Naive thymus-derived CD8-positive, alpha-beta T cell (primary cell): Measurements from ENCODE around the gene DRD4. TPM values are rescaled to one million over a fixed set of nuclear protein-coding genes. Genes with fewer than 3 reads are reported as not detected.
A peak's percentile ranks its signal among the peaks of the same experiment; 100 is the strongest.
"Not testable (repeated sequence)": the region's sequence is repeated elsewhere in the genome, so short reads cannot be mapped to it uniquely, and the experiment has no call there.

Experiments
- ATAC-seq, 2 donors: fragments of 150-1000 bp; cut with Tn5 transposase in 1 of 2; sonication (Bioruptor Pico), chemical (Tn5 transposase) in 1 of 2; 1 replicate in 1 of 2; 2 replicates in 1 of 2; pipeline ENCODE4 v1.10.0; 2021; ENCODE audit warnings: mild to moderate bottlenecking in 2 of 2, moderate library complexity in 2 of 2
- POLR2A ChIA-PET: fragments of 350-600 bp; sonication (Branson Sonifier 250); formaldehyde crosslinking; loops from one replicate; lab custom pipeline; 2021; ENCODE audit warnings: antibody characterized with exemption; lab: Charles Lee
- DNase-seq, 10 donors: peaks; one replicate each; pipeline versions ENCODE4 v3.0.0 to v3.0.0-alpha.2; 2020 to 2022
- H3K27ac Mint-ChIP-seq, 10 donors: one replicate each; pipeline ENCODE4 v1.8.0; 2020 to 2022; ENCODE audit warnings: mild to moderate bottlenecking in 10 of 10, mixed read lengths in 10 of 10, moderate library complexity in 4 of 10, inconsistent platforms in 1 of 10
- H3K27me3 Mint-ChIP-seq, 5 donors: one replicate each; pipeline ENCODE4 v1.8.0; 2021 to 2022; ENCODE audit warnings: mixed read lengths in 5 of 5
- H3K36me3 Mint-ChIP-seq, 3 donors: one replicate each; pipeline ENCODE4 v1.8.0; 2020 to 2022; ENCODE audit warnings: mixed read lengths in 3 of 3, mild to moderate bottlenecking in 2 of 3, inconsistent platforms in 1 of 3
- H3K4me1 Mint-ChIP-seq, 4 donors: one replicate each; pipeline ENCODE4 v1.8.0; 2021 to 2022; ENCODE audit warnings: mixed read lengths in 4 of 4
- H3K4me3 Mint-ChIP-seq, 10 donors: one replicate each; pipeline ENCODE4 v1.8.0; 2020 to 2022; ENCODE audit warnings: mild to moderate bottlenecking in 10 of 10, mixed read lengths in 10 of 10, moderate library complexity in 6 of 10, inconsistent platforms in 1 of 10
- H3K9me3 Mint-ChIP-seq, 9 donors: one replicate each; pipeline ENCODE4 v1.8.0; 2020 to 2022; ENCODE audit warnings: mixed read lengths in 9 of 9, mild to moderate bottlenecking in 3 of 9, inconsistent platforms in 1 of 9, moderate library complexity in 1 of 9
- polyA plus RNA-seq, 3 donors: library from polyadenylated mRNA; unstranded; fragments of 300-500 nt; fragmentation: Illumina TruSeq; gene quantifications; one replicate each; pipeline ENCODE4 v1.2.3, GENCODE V29; 2021
- total RNA-seq, 8 experiments: library from RNA in 2 of 8; stranded (reverse) in 2 of 8; gene quantifications; one replicate each; pipeline ENCODE4 v1.2.3 and lab custom pipeline; 2021 to 2026

The DRD4 gene
- total and polyA plus RNA-seq, 5 experiments from 2014 or later = 1.2 to 1.4 TPM; not detected in 3

DNA sequence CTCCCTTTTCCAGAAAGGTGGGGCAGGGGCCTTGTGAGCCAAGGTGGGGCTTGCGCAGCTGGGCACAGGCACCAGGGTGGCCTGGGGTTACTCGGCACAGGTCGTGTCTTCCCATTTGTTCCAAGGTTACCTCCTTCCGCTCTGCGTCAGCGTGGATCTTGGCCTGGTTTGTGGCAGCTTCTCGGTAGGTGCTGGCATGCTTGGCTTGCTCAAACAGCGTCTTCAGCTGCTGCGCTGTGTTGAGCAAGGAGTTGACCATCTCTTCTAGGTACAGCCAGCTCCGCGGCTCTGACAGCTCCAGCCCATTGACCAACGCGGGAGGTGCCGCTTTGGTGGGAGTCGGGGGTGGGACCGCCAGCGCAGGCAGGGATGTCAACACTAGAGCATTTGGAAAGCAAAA, 37.3 kb downstream of the DRD4 start:
- Mint-ChIP-seq H3K36me3 (peaks cover 6 to 57% (median 20%) of the 10 kb centered on the region in 3 donors), H3K9me3 (no peaks in the 10 kb centered on the region), H3K4me1 (peaks cover 0 to 2% (median 0%) of the 10 kb centered on the region in 4 donors), H3K4me3 (no peak overlapping the region), H3K27me3 (no peaks in the 10 kb centered on the region), H3K27ac (no peak overlapping the region)
- DNase-seq (no peak), ATAC-seq (no peak)
- POLR2A ChIA-PET = interaction anchor here (0.5 to 0.6 kb wide), 2 partner anchors 10 to 76 kb away, joined by 3 to 4 read pairs; no protein-coding TSS in a partner anchor

DNA sequence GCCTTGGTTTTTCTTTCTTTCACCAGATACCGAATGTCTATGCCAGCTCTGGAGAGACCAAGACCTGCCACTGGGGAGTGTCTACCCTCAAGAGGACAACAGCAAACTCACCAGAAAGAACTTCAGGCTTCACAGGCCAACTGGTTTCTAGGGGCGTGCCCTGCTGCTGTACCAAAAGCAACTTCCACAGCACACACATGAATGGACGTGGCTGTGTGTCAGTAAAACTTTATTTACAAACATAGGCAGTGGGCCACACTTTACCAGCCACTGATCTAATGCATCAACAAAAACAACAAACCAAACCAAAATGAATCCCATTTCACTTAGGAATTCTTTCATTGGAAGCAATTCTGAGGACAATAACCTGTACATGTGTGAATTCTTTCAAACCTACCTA, 41.2 kb downstream of the DRD4 start:
- H3K27ac Mint-ChIP-seq = peak overlapping the region in 3 of 10 donors; percentile 4 to 44 (median 27)
- ATAC-seq (no peak), DNase-seq (no peak)
- POLR2A ChIA-PET = no interaction called here
- H3K36me3 Mint-ChIP-seq = peaks cover 16 to 66% (median 29%) of the 10 kb centered on the region in 3 donors
- H3K9me3 Mint-ChIP-seq = no peaks in the 10 kb centered on the region
- H3K27me3 Mint-ChIP-seq = no peaks in the 10 kb centered on the region
- no peak overlapping the region for H3K4me3 Mint-ChIP-seq
- peaks cover 0 to 8% (median 2%) of the 10 kb centered on the region in 4 donors for H3K4me1 Mint-ChIP-seq

DNA sequence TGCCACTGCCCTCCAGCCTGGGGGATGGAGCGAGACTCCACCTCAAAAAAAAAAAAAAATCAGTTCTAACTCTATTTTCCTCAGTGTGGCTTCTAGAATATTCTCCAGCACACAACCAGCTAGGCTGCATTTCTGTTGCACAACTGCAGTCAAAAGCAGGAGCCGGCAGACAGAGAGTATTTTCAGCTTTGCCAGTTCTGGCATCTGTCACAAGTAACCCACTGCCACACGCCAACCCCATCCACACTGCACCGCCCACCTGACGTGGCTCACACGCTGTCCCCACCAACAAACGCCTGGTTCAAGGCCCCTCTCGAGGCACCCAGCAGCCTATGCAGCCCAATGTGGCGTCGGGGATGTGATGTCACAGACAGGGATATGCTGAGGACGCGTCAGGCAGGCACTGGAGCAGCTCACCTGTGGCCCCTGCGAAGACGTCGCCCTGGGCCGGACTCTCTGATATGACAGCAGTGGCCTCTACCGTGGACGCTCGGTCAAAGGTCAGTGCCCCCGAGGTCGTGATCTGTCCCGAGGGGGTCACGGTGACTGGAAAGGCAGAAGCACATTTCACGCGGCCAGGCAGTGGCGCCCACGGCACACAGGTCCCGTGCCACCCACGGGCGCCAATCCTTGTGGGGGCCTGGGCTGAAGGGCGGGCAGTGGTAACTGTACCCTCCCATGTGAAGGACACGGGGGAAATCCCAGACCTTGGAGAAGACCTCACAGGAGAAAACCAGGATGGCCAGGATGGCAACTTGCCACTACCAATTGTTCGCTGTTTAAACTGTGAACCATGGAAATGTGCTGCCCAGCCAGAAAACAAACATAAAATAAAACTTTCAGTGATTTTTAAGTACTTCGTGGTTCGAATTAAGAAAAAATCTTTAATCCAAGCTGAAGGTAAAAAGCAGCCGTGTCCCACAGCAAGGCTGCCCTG, 42.5 kb downstream of the DRD4 start:
- DNase-seq (peak in 1 of 10 donors; percentile 42), ATAC-seq (no peak)
- no peak overlapping the region for H3K27ac Mint-ChIP-seq
- H3K36me3 Mint-ChIP-seq = peaks cover 18 to 67% (median 36%) of the 10 kb centered on the region in 3 donors
- peaks cover 0 to 8% (median 2%) of the 10 kb centered on the region in 4 donors for H3K4me1 Mint-ChIP-seq
- no peak overlapping the region for H3K4me3 Mint-ChIP-seq
- H3K27me3 Mint-ChIP-seq = no peaks in the 10 kb centered on the region
- H3K9me3 Mint-ChIP-seq = no peaks in the 10 kb centered on the region
- POLR2A ChIA-PET = interaction anchor here (0.9 to 1.5 kb wide), 2 partner anchors 11 to 13 kb away, joined by 3 to 4 read pairs; no protein-coding TSS in a partner anchor

DNA sequence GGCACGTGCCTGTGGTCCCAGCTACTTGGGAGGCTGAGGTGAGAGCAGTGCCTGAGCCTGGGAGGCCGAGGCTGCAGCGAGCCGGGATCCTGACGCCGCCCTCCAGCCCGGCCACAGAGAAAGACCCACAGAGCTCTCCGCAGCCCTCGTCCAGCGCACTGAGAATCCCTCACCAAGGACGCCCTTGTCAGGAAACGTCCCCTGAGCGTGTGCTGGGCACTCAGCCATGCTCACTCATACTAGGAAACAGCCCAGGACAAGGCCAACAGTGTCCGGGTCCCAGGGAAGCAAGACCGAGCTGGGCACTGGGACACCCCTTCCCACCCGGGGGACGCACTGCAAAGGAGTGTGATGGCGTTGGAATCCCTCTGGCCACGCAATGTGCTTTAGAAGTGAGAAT, 43.4 kb downstream of the DRD4 start:
- Mint-ChIP-seq H3K36me3 (peaks cover 18 to 70% (median 39%) of the 10 kb centered on the region in 3 donors), H3K4me3 (no peak overlapping the region), H3K27ac (peak overlapping the region in 6 of 10 donors; percentile 62 to 81 (median 72)), H3K27me3 (no peaks in the 10 kb centered on the region), H3K9me3 (no peaks in the 10 kb centered on the region), H3K4me1 (peaks cover 0 to 8% (median 2%) of the 10 kb centered on the region in 4 donors)
- ATAC-seq (no peak), DNase-seq (peak in 1 of 10 donors; percentile 55)
- POLR2A ChIA-PET = interaction anchor here (1.2 to 1.6 kb wide), 3 partner anchors 12 to 104 kb away, joined by 3 to 6 read pairs (median 3); partner anchors contain the start of genes DEAF1, PHRF1 and TMEM80

DNA sequence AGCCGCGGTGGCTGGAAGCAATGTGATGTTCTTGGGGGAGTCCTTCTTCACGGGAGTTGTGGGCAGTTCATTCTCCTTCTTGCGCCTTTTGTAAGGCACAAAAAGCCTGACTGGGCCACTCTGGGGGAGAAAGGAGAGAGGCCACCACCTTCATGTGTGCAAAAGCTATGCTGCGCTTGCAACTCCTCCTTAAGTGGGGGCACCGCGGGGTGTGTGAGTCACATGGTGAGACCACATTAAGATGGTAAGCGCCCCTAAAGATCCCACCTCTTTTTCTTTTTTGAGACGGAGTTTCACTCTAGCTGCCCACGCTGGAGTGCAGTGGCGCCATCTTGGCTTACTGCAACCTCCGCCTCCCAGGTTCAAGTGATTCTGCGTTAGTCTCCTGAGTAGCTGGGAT, 43.9 kb downstream of the DRD4 start:
- DNase-seq (peak in 1 of 10 donors; percentile 54), ATAC-seq (peak; percentile 68 to 75)
- no peak overlapping the region for H3K4me3 Mint-ChIP-seq
- peak overlapping the region in 7 of 10 donors; percentile 17 to 81 (median 69) for H3K27ac Mint-ChIP-seq
- H3K4me1 Mint-ChIP-seq = peaks cover 0 to 8% (median 2%) of the 10 kb centered on the region in 4 donors
- POLR2A ChIA-PET = interaction anchor here (0.7 to 1.6 kb wide), 6 partner anchors 10 to 234 kb away, joined by 3 to 6 read pairs (median 4); partner anchors contain the start of genes DEAF1, PHRF1 and TMEM80
- H3K9me3 Mint-ChIP-seq = no peaks in the 10 kb centered on the region
- H3K36me3 Mint-ChIP-seq = peaks cover 18 to 72% (median 39%) of the 10 kb centered on the region in 3 donors
- no peaks in the 10 kb centered on the region for H3K27me3 Mint-ChIP-seq

DNA sequence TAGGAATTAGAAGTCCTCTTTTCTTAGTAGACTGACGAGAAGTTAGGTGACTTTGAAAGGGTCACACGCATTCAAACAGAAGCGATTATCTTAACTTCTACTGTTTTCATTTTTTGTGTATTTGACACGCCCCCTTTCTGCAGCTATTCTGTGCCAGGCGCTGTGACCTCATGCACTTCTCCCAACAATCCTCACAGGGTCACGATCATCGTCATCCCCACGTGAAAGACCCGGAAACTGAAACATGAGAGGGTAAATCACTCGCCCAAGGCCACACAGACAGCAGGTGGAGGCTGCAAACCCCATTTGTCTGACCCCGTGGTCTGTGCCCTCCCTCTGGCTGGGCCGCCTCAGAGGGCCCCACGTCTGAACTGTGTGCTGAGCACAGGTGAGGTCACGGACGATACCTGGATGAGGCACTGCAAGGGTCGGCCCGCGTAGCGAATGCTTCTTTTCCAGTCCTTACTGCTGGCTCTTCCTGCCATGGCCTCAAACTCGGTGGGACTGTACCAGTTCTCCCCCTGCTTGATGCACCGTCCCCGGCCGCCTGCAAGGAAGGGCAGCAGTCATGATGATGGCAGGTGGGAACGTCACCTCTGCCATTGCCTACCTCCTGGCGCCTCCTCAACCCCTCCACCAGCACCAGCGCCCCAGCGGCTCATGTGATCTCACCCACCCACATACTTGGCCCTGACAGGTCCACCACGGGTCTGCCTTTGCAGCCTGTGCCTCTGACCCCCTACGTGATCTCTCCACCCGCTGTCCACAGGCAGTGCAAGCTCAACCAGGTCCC, 49.6 kb downstream of the DRD4 start:
- peak in 1 of 10 donors; percentile 55 for DNase-seq
- H3K4me3 Mint-ChIP-seq = no peak overlapping the region
- no peak for ATAC-seq
- peaks cover 9 to 24% (median 12%) of the 10 kb centered on the region in 4 donors for H3K4me1 Mint-ChIP-seq
- H3K27me3 Mint-ChIP-seq = no peaks in the 10 kb centered on the region
- no peaks in the 10 kb centered on the region for H3K9me3 Mint-ChIP-seq
- peaks cover 18 to 64% (median 54%) of the 10 kb centered on the region in 3 donors for H3K36me3 Mint-ChIP-seq
- H3K27ac Mint-ChIP-seq = peak overlapping the region in 5 of 10 donors; percentile 33 to 80 (median 66)
- POLR2A ChIA-PET = interaction anchor here (0.9 kb wide), 1 partner anchor 70 kb away, joined by 4 read pairs; no protein-coding TSS in a partner anchor

DNA sequence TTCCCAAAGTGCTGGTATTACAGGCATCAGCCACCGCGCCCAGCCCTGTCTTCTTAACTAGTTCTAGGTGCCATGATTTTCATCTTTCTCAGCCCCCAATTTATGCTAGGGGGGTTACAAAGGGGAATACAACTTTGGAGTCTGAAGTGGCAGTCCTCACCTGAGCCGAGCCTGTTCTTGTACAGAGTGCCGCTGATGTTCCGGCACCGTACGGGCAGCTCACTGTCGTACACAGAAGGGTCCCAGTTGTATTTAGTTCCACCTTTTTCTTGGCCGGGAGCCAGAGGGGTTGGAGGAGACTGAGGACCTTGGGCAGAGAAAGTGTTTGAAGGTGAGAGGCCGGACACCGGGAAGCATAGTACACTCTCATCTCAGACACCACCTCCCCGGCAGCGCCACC, 50.7 kb downstream of the DRD4 start:
- peaks cover 14 to 33% (median 23%) of the 10 kb centered on the region in 4 donors for H3K4me1 Mint-ChIP-seq
- H3K27ac Mint-ChIP-seq = peak overlapping the region in 4 of 10 donors; percentile 9 to 83 (median 49)
- ATAC-seq = no peak
- DNase-seq = peak in 1 of 10 donors; percentile 50
- H3K9me3 Mint-ChIP-seq = no peaks in the 10 kb centered on the region
- H3K36me3 Mint-ChIP-seq = peaks cover 12 to 57% (median 44%) of the 10 kb centered on the region in 3 donors
- H3K4me3 Mint-ChIP-seq = no peak overlapping the region
- POLR2A ChIA-PET = no interaction called here
- no peaks in the 10 kb centered on the region for H3K27me3 Mint-ChIP-seq

DNA sequence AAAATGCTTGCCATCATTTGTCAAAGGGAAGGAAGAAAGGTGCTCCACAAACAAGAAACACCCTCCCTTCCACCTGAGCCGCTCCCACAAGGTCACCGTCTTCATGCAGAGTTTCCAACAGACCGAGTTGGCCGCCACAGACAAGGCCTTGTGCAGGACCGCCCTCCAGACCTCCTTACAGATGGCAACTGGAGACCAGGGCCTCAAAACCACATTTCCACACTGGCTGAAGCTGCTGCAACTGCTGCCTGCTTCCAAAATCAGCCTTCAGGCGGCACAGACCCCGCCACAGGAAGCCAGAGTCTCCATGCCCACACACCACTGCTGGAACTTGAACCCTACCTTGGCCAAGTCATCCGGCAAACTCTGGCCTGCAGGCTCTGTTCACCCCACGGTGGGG, 51.6 kb downstream of the DRD4 start:
- DNase-seq = peak in 1 of 10 donors; percentile 6
- H3K9me3 Mint-ChIP-seq = no peaks in the 10 kb centered on the region
- ATAC-seq = no peak
- H3K27ac Mint-ChIP-seq = peak overlapping the region in 1 of 10 donors; percentile 84
- H3K36me3 Mint-ChIP-seq = peaks cover 3 to 48% (median 35%) of the 10 kb centered on the region in 3 donors
- H3K27me3 Mint-ChIP-seq = no peaks in the 10 kb centered on the region
- H3K4me1 Mint-ChIP-seq = peaks cover 21 to 43% (median 32%) of the 10 kb centered on the region in 4 donors
- H3K4me3 Mint-ChIP-seq = no peak overlapping the region
- POLR2A ChIA-PET = interaction anchor here (0.6 kb wide), 1 partner anchor 12 kb away, joined by 6 read pairs; no protein-coding TSS in a partner anchor

DNA sequence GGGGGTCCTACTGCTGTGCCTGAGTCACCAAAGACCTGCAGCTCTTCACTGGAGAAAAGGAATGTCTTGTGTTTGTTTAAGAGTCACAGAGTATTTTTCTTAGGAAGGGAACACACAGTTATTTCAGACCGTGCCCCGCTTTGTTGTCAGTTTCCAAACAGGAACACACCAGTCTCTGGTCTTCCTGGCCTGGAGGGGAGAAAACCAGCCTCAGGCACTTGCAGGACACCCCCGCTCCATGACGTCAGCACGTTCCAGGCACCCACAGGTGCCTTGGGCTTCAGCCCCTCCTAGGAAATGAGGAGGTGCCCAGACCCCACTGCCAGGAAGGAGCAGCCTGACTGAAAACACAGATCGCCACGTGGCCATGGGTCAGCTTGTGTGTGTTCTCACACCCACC, 52.6 kb downstream of the DRD4 start:
- H3K4me3 Mint-ChIP-seq = no peak overlapping the region
- H3K27ac Mint-ChIP-seq = peak overlapping the region in 5 of 10 donors; percentile 19 to 89 (median 71)
- H3K27me3 Mint-ChIP-seq = no peaks in the 10 kb centered on the region
- POLR2A ChIA-PET = no interaction called here
- H3K9me3 Mint-ChIP-seq = no peaks in the 10 kb centered on the region
- DNase-seq (peak in 1 of 10 donors; percentile 37), ATAC-seq (no peak)
- peaks cover 0 to 38% (median 27%) of the 10 kb centered on the region in 3 donors for H3K36me3 Mint-ChIP-seq
- peaks cover 21 to 45% (median 35%) of the 10 kb centered on the region in 4 donors for H3K4me1 Mint-ChIP-seq

DNA sequence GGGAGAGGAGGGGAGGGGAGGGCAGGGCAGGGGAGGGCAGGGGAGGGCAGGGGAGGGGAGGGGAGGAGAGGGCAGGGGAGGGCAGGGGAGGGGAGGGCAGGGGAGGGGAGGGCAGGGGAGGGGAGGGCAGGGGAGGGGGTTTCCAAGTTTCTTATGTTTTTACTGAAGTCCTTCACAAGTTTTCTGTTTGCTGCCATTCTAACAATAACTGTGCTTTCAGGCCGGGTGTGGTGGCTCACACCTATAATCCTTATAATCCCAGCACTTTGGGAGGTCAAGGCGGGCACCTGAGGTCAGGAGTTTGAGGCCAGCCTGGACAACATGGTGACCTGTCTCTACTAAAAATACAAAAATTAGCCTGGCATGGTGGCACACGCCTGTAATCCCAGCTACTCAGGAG, 53.2 kb downstream of the DRD4 start:
- peaks cover 21 to 45% (median 35%) of the 10 kb centered on the region in 4 donors for H3K4me1 Mint-ChIP-seq
- not testable (repeated sequence) for H3K27me3 Mint-ChIP-seq, H3K9me3 Mint-ChIP-seq, ATAC-seq
- peak in 1 of 10 donors; percentile 22 for DNase-seq
- POLR2A ChIA-PET = interaction anchor here (0.6 to 8.7 kb wide), 4 partner anchors 9 to 172 kb away, joined by 3 to 109 read pairs (median 4); no protein-coding TSS in a partner anchor
- peak overlapping the region in 8 of 10 donors; percentile 51 to 98 (median 91) for H3K27ac Mint-ChIP-seq
- H3K36me3 Mint-ChIP-seq = peaks cover 0 to 35% (median 25%) of the 10 kb centered on the region in 3 donors
- H3K4me3 Mint-ChIP-seq = peak overlapping the region in 2 of 10 donors; percentile 59 to 72
